Keratinocyte (primary cell): ENCODE data around the gene FGF22.

ENCODE experiments used
- CTCF ChIP-seq, 3 experiments: IDR thresholded peaks in 1 of 3; conservative IDR thresholded peaks in 1 of 3; optimal IDR thresholded peaks in 1 of 3; 2 replicates in 2 of 3; 3 replicates in 1 of 3; pipeline versions ENCODE3 to v1.5.1; 2011; ENCODE audit warnings: low read length in 3 of 3, mild to moderate bottlenecking in 3 of 3, moderate library complexity in 2 of 3, control low read depth in 1 of 3, inconsistent platforms in 1 of 3; ENCODE audit not compliant: insufficient read depth in 2 of 3; ENCODE audit errors: extremely low read depth in 1 of 3
- EZH2 ChIP-seq: IDR thresholded peaks from one replicate; pipeline ENCODE4 v1.6.1; 2012; ENCODE audit warnings: inconsistent platforms, mild to moderate bottlenecking, low read length, moderate library complexity

DNA sequence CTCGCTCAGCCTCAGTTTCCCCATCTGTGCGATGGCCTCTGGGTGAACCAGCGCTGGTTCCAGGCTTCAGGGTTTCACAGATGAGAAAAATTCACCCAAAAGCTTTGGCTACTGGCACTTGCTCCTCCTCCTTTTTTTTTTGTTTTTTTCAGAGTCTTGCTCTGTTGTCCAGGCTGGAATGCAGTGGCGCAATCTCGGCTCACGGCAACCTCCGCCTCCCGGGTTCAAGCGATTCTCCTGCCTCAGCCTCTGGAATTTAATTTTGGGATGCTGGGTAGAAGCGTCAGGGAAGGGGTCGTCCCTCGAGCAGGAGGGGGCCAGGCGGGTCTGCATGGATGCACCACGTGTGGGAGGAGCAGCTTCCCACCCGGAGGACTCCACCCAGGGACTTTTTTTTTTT is 48.5 kb downstream of the FGF22 start:
- TF ChIP-seq EZH2 (no peak), CTCF (optimal IDR thresholded peaks at IDR 0.05 in 1 of 3, IDR thresholded peaks at IDR 0.05 in 1 of 3, conservative IDR thresholded peaks at IDR 0.05 in 1 of 3; ENCODE audit: extremely low read depth in 1 of 3, insufficient read depth in 2 of 3, low read length in 3 of 3) (no peak)
